Bronchial epithelial cell (primary cell): ENCODE results near the gene ABI3BP. TPM values are rescaled to one million over a fixed set of nuclear protein-coding genes. Genes with fewer than 3 reads are reported as not detected.

Experiments
- DNase-seq: peaks from one replicate; pipeline ENCODE4 v3.0.0-alpha.2; 2010; ENCODE audit warnings: low read depth
- FAIRE-seq: peaks from 2 replicates; lab custom pipeline; 2011; peaks lifted over from hg19 to GRCh38; lab: Jason Lieb, UNC
- H3K27me3 ChIP-seq: 2 replicates; pipeline ENCODE4 v1.5.1; 2011; ENCODE audit warnings: low read length; ENCODE audit not compliant: control insufficient read depth, insufficient read depth
- H3K36me3 ChIP-seq: 2 replicates; pipeline ENCODE4 v1.5.1; 2011; ENCODE audit warnings: low read length; ENCODE audit not compliant: control insufficient read depth, insufficient read depth
- H3K4me3 ChIP-seq: 2 replicates; pipeline ENCODE4 v1.5.1; 2011; ENCODE audit warnings: mild to moderate bottlenecking, low read depth, low read length, control low read depth
- CTCF ChIP-seq: IDR thresholded peaks from 2 replicates; pipeline ENCODE4 v1.5.1; 2011; ENCODE audit warnings: mild to moderate bottlenecking, moderate library complexity, low read length, control low read depth, inconsistent platforms; ENCODE audit not compliant: insufficient read depth, severe bottlenecking
- total RNA-seq: library from RNA; depleted of rRNA; stranded (reverse); fragments of >200 nt; gene quantifications from 2 replicates; pipeline ENCODE4 v1.2.1, GENCODE V29; 2014

ABI3BP gene
- total RNA-seq, 1 donor from 2014 or later = 0.53 TPM

GRCh38 chr3:100811779-100812507, 181.3 kb downstream of the ABI3BP start:
- H3K4me3 ChIP-seq = no peak overlapping the region
- DNase-seq (no peak), FAIRE-seq (no peak)
- TF ChIP-seq CTCF = no peak
- no peaks in the 10 kb centered on the region for H3K36me3 ChIP-seq
- H3K27me3 ChIP-seq = no peaks in the 10 kb centered on the region

- TF ChIP-seq CTCF = no peak
- H3K4me3 ChIP-seq = no peak overlapping the region
- no peaks in the 10 kb centered on the region for H3K27me3 ChIP-seq
- DNase-seq = no peak
- FAIRE-seq = no peak
- H3K36me3 ChIP-seq = no peaks in the 10 kb centered on the region
Measured at GRCh38 chr3:100810671-100811070, 182.6 kb downstream of the ABI3BP start.

GRCh38 chr3:100804631-100805030, 188.6 kb downstream of the ABI3BP start:
- TF ChIP-seq CTCF = no peak
- no peaks in the 10 kb centered on the region for H3K36me3 ChIP-seq
- no peak for FAIRE-seq

GRCh38 chr3:100803711-100804110, 189.5 kb downstream of the ABI3BP start:
- no peak for FAIRE-seq

More at GRCh38 chr3:100804631-100805030, 188.6 kb downstream of the ABI3BP start:
- H3K4me3 ChIP-seq = no peak overlapping the region
- no peak for DNase-seq
- H3K27me3 ChIP-seq = no peaks in the 10 kb centered on the region

GRCh38 chr3:100802126-100802525, 191.1 kb downstream of the ABI3BP start:
- Histone ChIP-seq H3K4me3 (no peak overlapping the region), H3K27me3 (no peaks in the 10 kb centered on the region), H3K36me3 (no peaks in the 10 kb centered on the region)
- FAIRE-seq = no peak
- DNase-seq = peak; percentile 37
- no peak for TF ChIP-seq CTCF

More at GRCh38 chr3:100803711-100804110, 189.5 kb downstream of the ABI3BP start:
- no peak for DNase-seq
- H3K4me3 ChIP-seq = no peak overlapping the region
- no peaks in the 10 kb centered on the region for H3K36me3 ChIP-seq
- no peaks in the 10 kb centered on the region for H3K27me3 ChIP-seq
- no peak for TF ChIP-seq CTCF

GRCh38 chr3:100798012-100798411, 195.2 kb downstream of the ABI3BP start:
- no peaks in the 10 kb centered on the region for H3K36me3 ChIP-seq
- no peak overlapping the region for H3K4me3 ChIP-seq
- DNase-seq (peak; percentile 18), FAIRE-seq (no peak)
- no peaks in the 10 kb centered on the region for H3K27me3 ChIP-seq
- no peak for TF ChIP-seq CTCF
